SK-N-SH (cell line): Measurements from ENCODE around the gene HIRA. TPM values are rescaled to one million over a fixed set of nuclear protein-coding genes. Genes with fewer than 3 reads are reported as not detected.

Experiments used
- CTCF ChIA-PET: fragments of 300-600, 350-600 bp; formaldehyde crosslinking; extraction: SDS; loops from one replicate; lab custom pipeline; 2021; lab: Yijun Ruan, JAX
- POLR2A ChIA-PET: fragments of 350-600 bp; sonication (Branson Sonifier 250); formaldehyde crosslinking; extraction: SDS; loops from one replicate; lab custom pipeline; 2020; ENCODE audit warnings: antibody characterized with exemption, inconsistent platforms; lab: Yijun Ruan, JAX
- DNase-seq: peaks from one replicate; pipeline ENCODE4 v3.0.0; 2012
- H2AFZ ChIP-seq: fragments of 200-600 bp; sonication (generic); 2 replicates; pipeline ENCODE4 v1.8.1; 2016; ENCODE audit warnings: antibody characterized with exemption, mild to moderate bottlenecking, low read depth
- H3F3A ChIP-seq: fragments of 200-600 bp; sonication (generic); replicated peaks from 2 replicates; pipeline ENCODE3; 2016; ENCODE audit warnings: antibody characterized with exemption, mild to moderate bottlenecking; ENCODE audit not compliant: insufficient read depth
- H3K27ac ChIP-seq, 2 experiments: fragments of 200-500 bp in 1 of 2; fragments of 200-600 bp in 1 of 2; sonication (Bioruptor generic) in 1 of 2; sonication (generic), shearing (Covaris generic) in 1 of 2; 2 replicates each; pipeline versions ENCODE4 v1.5.1 to v1.6.1; 2014 to 2016; ENCODE audit warnings: low read depth in 2 of 2, inconsistent platforms in 1 of 2, low read length in 1 of 2, mild to moderate bottlenecking in 1 of 2, mixed read lengths in 1 of 2
- H3K27me3 ChIP-seq: fragments of 200-600 bp; sonication (generic), shearing (Covaris generic); 2 replicates; pipeline ENCODE4 v1.6.1; 2016; ENCODE audit warnings: mixed run types; ENCODE audit not compliant: insufficient read depth
- H3K36me3 ChIP-seq, 2 experiments: fragments of 200-500 bp in 1 of 2; fragments of 200-600 bp in 1 of 2; sonication (Bioruptor generic) in 1 of 2; sonication (generic) in 1 of 2; replicated peaks in 1 of 2; 2 replicates each; pipeline versions ENCODE3 to v1.5.1; 2014 to 2016; ENCODE audit warnings: low read length in 1 of 2, mild to moderate bottlenecking in 1 of 2; ENCODE audit not compliant: insufficient read depth in 2 of 2, control insufficient read depth in 1 of 2
- H3K4me1 ChIP-seq, 2 experiments: fragments of 200-500 bp in 1 of 2; fragments of 200-600 bp in 1 of 2; sonication (Bioruptor generic) in 1 of 2; sonication (generic), shearing (Covaris generic) in 1 of 2; 2 replicates each; pipeline versions ENCODE4 v1.5.1 to v1.6.1; 2014 to 2016; ENCODE audit warnings: low read depth in 1 of 2, low read length in 1 of 2, mixed run types in 1 of 2; ENCODE audit not compliant: insufficient read depth in 2 of 2, control insufficient read depth in 1 of 2
- H3K4me2 ChIP-seq: fragments of 200-600 bp; sonication (generic), shearing (Covaris generic); 2 replicates; pipeline ENCODE4 v1.6.1; 2017; ENCODE audit warnings: mixed run types
- H3K4me3 ChIP-seq, 2 experiments: fragments of 200-500 bp in 1 of 2; fragments of 200-600 bp in 1 of 2; sonication (Bioruptor generic) in 1 of 2; sonication (generic), shearing (Covaris generic) in 1 of 2; 2 replicates each; pipeline versions ENCODE4 v1.5.1 to v1.8.1; 2014 to 2016; ENCODE audit warnings: low read depth in 2 of 2, inconsistent platforms in 1 of 2, low read length in 1 of 2, mild to moderate bottlenecking in 1 of 2, mixed read lengths in 1 of 2, moderate library complexity in 1 of 2
- H3K79me2 ChIP-seq: fragments of 200-600 bp; sonication (generic); 2 replicates; pipeline ENCODE4 v1.8.1; 2017; ENCODE audit warnings: mild to moderate bottlenecking; ENCODE audit not compliant: insufficient read depth
- H3K9ac ChIP-seq: fragments of 200-600 bp; sonication (generic); 2 replicates; pipeline ENCODE4 v1.6.1; 2017; ENCODE audit warnings: mixed run types
- H3K9me2 ChIP-seq: fragments of 200-600 bp; sonication (generic); 2 replicates; pipeline ENCODE4 v1.6.1; 2017; ENCODE audit warnings: mixed run types
- H3K9me3 ChIP-seq: fragments of 200-600 bp; sonication (generic); 2 replicates; pipeline ENCODE4 v1.6.1; 2017; ENCODE audit warnings: mixed run types, mild to moderate bottlenecking, moderate library complexity
- H4K20me1 ChIP-seq: fragments of 200-600 bp; sonication (generic); 2 replicates; pipeline ENCODE4 v1.6.1; 2017; ENCODE audit warnings: mild to moderate bottlenecking, mixed run types; ENCODE audit not compliant: insufficient read depth
- CHD2 ChIP-seq: fragments of 150-350 bp; IDR thresholded peaks from 2 replicates; pipeline ENCODE4 v1.6.1; 2018; ENCODE audit warnings: low read length; ENCODE audit not compliant: partially characterized antibody
- EZH2phosphoT487 ChIP-seq: fragments of 200-600 bp; sonication (generic); IDR thresholded peaks from 2 replicates; pipeline ENCODE4 v1.6.1; 2017; ENCODE audit warnings: low read depth, mixed run types, mild to moderate bottlenecking, antibody characterized with exemption, moderate library complexity, borderline replicate concordance
- FOXJ3 ChIP-seq: sonication (generic); formaldehyde crosslinking; IDR thresholded peaks from 2 replicates; pipeline ENCODE4 v1.5.1; 2020; ENCODE audit warnings: mild to moderate bottlenecking, missing genetic modification reagents
- GABPA ChIP-seq: IDR thresholded peaks from 2 replicates; pipeline ENCODE4 v1.4.0; 2012; ENCODE audit warnings: low read depth, mild to moderate bottlenecking
- GATA2 ChIP-seq: sonication (generic); formaldehyde crosslinking; IDR thresholded peaks from 2 replicates; pipeline ENCODE4 v1.5.0; 2020; ENCODE audit warnings: mild to moderate bottlenecking, missing genetic modification reagents
- MAX ChIP-seq: IDR thresholded peaks from 2 replicates; pipeline ENCODE4 v1.4.0; 2012; ENCODE audit warnings: low read depth
- NRF1 ChIP-seq: IDR thresholded peaks from 2 replicates; pipeline ENCODE4 v1.6.1; 2012; ENCODE audit warnings: low read depth, mild to moderate bottlenecking, low read length
- REST ChIP-seq: IDR thresholded peaks from 2 replicates; pipeline ENCODE4 v1.6.1; 2012; ENCODE audit warnings: mild to moderate bottlenecking, low read depth, low read length, moderate library complexity
- TAF1 ChIP-seq: IDR thresholded peaks from 2 replicates; pipeline ENCODE4 v1.6.1; 2012; ENCODE audit warnings: low read depth, mild to moderate bottlenecking, low read length, moderate library complexity, borderline replicate concordance
- USF1 ChIP-seq: IDR thresholded peaks from 2 replicates; pipeline ENCODE4 v1.4.0; 2012; ENCODE audit warnings: low read depth, borderline replicate concordance
- ZBTB33 ChIP-seq: IDR thresholded peaks from 2 replicates; pipeline ENCODE4 v1.4.0; 2012; ENCODE audit warnings: low read depth, borderline replicate concordance
- WGBS: methylation state at CpG from one replicate; pipeline ENCODE4 v1.1.6; 2017; ENCODE audit warnings: low lambda C conversion rate; 5-methylcytosine and 5-hydroxymethylcytosine counted together
- polyA plus RNA-seq, 3 experiments: library from polyadenylated mRNA; depleted of rRNA; stranded (reverse); fragments of >200 nt; gene quantifications; 2 replicates each; pipeline ENCODE4 v1.2.3, GENCODE V29; 2012

HIRA gene
- polyA plus RNA-seq (2012; rRNA removed) = 20.2 and 21.0 TPM in 2 replicates
- polyA plus RNA-seq (2012; cell fraction: cytosol; rRNA removed) = 13.6 and 19.3 TPM in 2 replicates
- 21.0 and 23.4 TPM in 2 replicates for polyA plus RNA-seq (2012; cell fraction: nucleus; rRNA removed)

GRCh38 chr22:19431649-19432132, at the start of gene HIRA:
Gene HIRA (minus strand): TSS chr22:19431733. CDS start chr22:19431476, 257 bp downstream.
- Histone ChIP-seq H3K27me3 (no peaks in the 10 kb centered on the region), H4K20me1 (peaks cover 13% of the 10 kb centered on the region; the same call in 1 of the 2 replicates), H3F3A (peaks cover 4% of the 10 kb centered on the region), H3K9me3 (no peaks in the 10 kb centered on the region), H3K4me3 (peak within 1 kb of the TSS; percentile 90 to 99), H3K9ac (peak within 1 kb of the TSS; percentile 96), H3K4me2 (peak within 1 kb of the TSS; percentile 99), H3K27ac (peak within 1 kb of the TSS; percentile 89 to 95), H3K79me2 (peaks cover 64% of the 10 kb centered on the region), H3K4me1 (peaks cover 5 to 18% of the 10 kb centered on the region in 2 experiments; a peak in 3 of 4 replicates), H3K36me3 (peaks cover 10 to 14% of the 10 kb centered on the region in 2 experiments), H3K9me2 (no peaks in the 10 kb centered on the region), H2AFZ (peak within 1 kb of the TSS; percentile 98)
- TF ChIP-seq USF1 (no peak), TAF1 (peak; percentile 94), MAX (peak; percentile 26; the same call in 1 of the 2 replicates), NRF1 (0 out of 2 replicates have a peak, but pooled peaks have one; percentile 15), REST (peak; percentile 64; the same call in 1 of the 2 replicates), ZBTB33 (no peak), GATA2 (CRISPR knock-in tag) (no peak), FOXJ3 (CRISPR knock-in tag) (no peak), EZH2phosphoT487 (no peak), GABPA (peak; percentile 84), CHD2 (peak; percentile 54)
- DNase-seq = peak; percentile 92
- 3% methylated on average over 12 of the region's 66 CpGs for whole genome bisulfite sequencing
- ChIA-PET CTCF (interaction anchor here (1.0 to 2.5 kb wide), 3 partner anchors 22 to 287 kb away, joined by 4 to 9 read pairs (median 9); partner anchors contain the start of genes ESS2 and SLC25A1), POLR2A (interaction anchor here (0.6 to 2.1 kb wide), 6 partner anchors 9 to 253 kb away, joined by 3 to 7 read pairs (median 4); partner anchors contain the start of genes CDC45, SLC25A1 and UFD1)
